Lower leg skin (tissue), 4 donors: ENCODE data around the gene MAPK8. TPM values are rescaled to one million over a fixed set of nuclear protein-coding genes. Genes with fewer than 3 reads are reported as not detected.
A peak's percentile ranks its signal among the peaks of the same experiment; 100 is the strongest.

Source experiments
- DNase-seq, 2 donors: peaks; one replicate each; pipeline ENCODE4 v3.0.0-alpha.2; 2019; ENCODE audit warnings: low spot score in 2 of 2
- H3K4me3 ChIP-seq: fragments of 200-600 bp; sonication (generic); 2 replicates; pipeline ENCODE4 v1.5.1; 2017; ENCODE audit warnings: mild to moderate bottlenecking, low read depth; ENCODE audit not compliant: poor library complexity, severe bottlenecking
- POLR2A ChIP-seq, 2 donors: fragments of 450-650 bp; IDR thresholded peaks; one replicate each; pipeline ENCODE4 v1.6.1; 2016 to 2017; ENCODE audit warnings: antibody characterized with exemption in 2 of 2, mild to moderate bottlenecking in 1 of 2, moderate library complexity in 1 of 2
- WGBS, 2 donors: methylation state at CpG; one replicate each; pipeline ENCODE4 v1.1.5; 2018; 5-methylcytosine and 5-hydroxymethylcytosine counted together
- intact Hi-C: fragments of 100-400 bp; cut with DNase I; formaldehyde crosslinking; loops from one replicate; pipeline ENCODE4 v1.15.0; 2023; ENCODE audit warnings: low total_unique reads
- total RNA-seq, 4 donors: library from RNA; depleted of rRNA; stranded (reverse); fragments of >200 nt; gene quantifications; one replicate each; pipeline ENCODE4 v1.1.0, GENCODE V29; 2016
- TF ChIP-seq, protein P1 (sequence below), 3 donors: fragments of 450-650 bp; IDR thresholded peaks; one replicate each; pipeline ENCODE4 v1.5.1; 2016; ENCODE audit warnings: antibody characterized with exemption in 3 of 3, mild to moderate bottlenecking in 3 of 3, moderate library complexity in 2 of 3

Gene MAPK8
- 10 to 100 TPM; 26.7 to 58.6 (median 44.0) TPM for total RNA-seq

GRCh38 chr10:48306265-48306869 lies at the start of gene MAPK8:
Gene MAPK8 (plus strand): TSS chr10:48306677. CDS start chr10:48401661, 94,984 bp downstream.
- intact Hi-C loops: no loop called here
- peak; percentile 83 to 97 for DNase-seq
- H3K4me3 ChIP-seq: peak within 1 kb of the TSS; percentile 73
- TF ChIP-seq, protein P1, sequence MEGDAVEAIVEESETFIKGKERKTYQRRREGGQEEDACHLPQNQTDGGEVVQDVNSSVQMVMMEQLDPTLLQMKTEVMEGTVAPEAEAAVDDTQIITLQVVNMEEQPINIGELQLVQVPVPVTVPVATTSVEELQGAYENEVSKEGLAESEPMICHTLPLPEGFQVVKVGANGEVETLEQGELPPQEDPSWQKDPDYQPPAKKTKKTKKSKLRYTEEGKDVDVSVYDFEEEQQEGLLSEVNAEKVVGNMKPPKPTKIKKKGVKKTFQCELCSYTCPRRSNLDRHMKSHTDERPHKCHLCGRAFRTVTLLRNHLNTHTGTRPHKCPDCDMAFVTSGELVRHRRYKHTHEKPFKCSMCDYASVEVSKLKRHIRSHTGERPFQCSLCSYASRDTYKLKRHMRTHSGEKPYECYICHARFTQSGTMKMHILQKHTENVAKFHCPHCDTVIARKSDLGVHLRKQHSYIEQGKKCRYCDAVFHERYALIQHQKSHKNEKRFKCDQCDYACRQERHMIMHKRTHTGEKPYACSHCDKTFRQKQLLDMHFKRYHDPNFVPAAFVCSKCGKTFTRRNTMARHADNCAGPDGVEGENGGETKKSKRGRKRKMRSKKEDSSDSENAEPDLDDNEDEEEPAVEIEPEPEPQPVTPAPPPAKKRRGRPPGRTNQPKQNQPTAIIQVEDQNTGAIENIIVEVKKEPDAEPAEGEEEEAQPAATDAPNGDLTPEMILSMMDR (IDR thresholded peaks at IDR 0.05): no peak
- peak in 1 of 2 donors; percentile 71 for TF ChIP-seq POLR2A (IDR thresholded peaks at IDR 0.05)
- 0 to 1% methylated on average over 3 to 77 of the region's 86 CpGs for WGBS, 2 donors

GRCh38 chr10:48257407-48257961 lies 49.0 kb upstream of the MAPK8 start:
- intact Hi-C loops: no loop called here
- 80 to 84% methylated on average over 3 of the region's 3 CpGs for WGBS, 2 donors
- DNase-seq: peak in 1 of 2 donors; percentile 13
- H3K4me3 ChIP-seq: no peak overlapping the region
- TF ChIP-seq, protein P1 (IDR thresholded peaks at IDR 0.05): no peak
- no peak for TF ChIP-seq POLR2A (IDR thresholded peaks at IDR 0.05)

- WGBS, 2 donors: 64% methylated on average over 1 of the region's 1 CpG
- no peak overlapping the region for H3K4me3 ChIP-seq
- TF ChIP-seq POLR2A (IDR thresholded peaks at IDR 0.05): no peak
- TF ChIP-seq, protein P1 (IDR thresholded peaks at IDR 0.05): no peak
- intact Hi-C loops: no loop called here
- no peak for DNase-seq
Observed at GRCh38 chr10:48258105-48258504, 48.4 kb upstream of the MAPK8 start.

DNA sequence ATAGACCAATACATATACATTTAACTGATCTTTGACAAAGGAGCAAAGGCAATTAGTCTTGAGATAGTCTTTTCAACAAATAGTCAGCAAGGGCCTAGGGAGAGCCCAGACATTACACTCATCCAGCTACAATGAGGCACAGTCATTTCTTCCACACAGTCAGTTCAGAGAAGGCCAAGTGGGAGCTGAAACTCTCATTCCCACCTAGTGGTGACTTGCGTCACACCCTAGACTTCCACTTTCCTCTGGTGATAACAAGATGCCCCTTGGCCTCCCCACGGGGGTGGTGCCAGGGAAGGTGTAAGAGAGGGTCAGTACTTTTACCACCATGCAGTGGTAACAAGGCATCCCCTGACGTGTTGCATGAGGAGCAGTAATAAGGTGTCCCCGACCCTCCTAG lies 39.9 kb upstream of the MAPK8 start:
- WGBS, 2 donors: 73 to 82% methylated on average over 4 of the region's 4 CpGs
- intact Hi-C loops: no loop called here
- DNase-seq: peak in 1 of 2 donors; percentile 52
- no peak overlapping the region for H3K4me3 ChIP-seq
- TF ChIP-seq POLR2A (IDR thresholded peaks at IDR 0.05): no peak
- TF ChIP-seq, protein P1 (IDR thresholded peaks at IDR 0.05): no peak

DNA sequence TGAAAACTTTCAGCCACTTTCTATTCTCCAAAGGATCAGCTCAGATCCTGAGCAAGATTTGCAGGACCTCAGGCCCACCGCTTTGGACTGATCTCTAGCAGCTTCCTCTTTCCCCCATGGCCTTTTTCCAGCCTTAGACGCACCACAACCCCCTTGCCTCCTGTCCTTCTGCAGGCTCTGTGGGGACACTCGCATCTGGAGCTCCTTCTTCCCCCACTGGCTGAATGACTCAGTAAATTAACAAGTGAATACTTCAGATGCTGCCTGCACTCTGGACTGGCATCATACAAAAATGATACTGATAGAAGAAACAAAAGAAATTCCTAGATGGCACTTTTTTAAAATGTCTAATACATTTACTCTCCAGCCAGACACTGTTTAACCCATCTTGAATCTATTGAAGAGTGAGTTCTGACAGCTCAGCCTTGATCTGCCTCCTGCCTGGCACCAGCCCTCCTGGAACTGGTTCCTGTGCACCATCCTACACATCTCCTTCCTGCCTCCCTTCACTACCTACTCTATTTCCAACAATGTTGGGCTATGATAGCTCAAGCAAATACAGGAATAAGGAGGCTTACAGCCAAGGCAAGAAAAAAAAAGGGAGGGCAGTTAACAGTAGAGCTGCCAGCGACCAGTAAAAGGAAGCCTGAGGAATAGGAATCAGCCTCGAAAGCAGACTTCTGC lies 35.3 kb upstream of the MAPK8 start:
- TF ChIP-seq, protein P1 (IDR thresholded peaks at IDR 0.05): no peak
- no peak for TF ChIP-seq POLR2A (IDR thresholded peaks at IDR 0.05)
- 52 to 54% methylated on average over 5 of the region's 5 CpGs for WGBS, 2 donors

More for the DNA sequence above, 35.3 kb upstream of the MAPK8 start:
- no peak for DNase-seq
- intact Hi-C loops: no loop called here
- no peak overlapping the region for H3K4me3 ChIP-seq
